OCI-LY7 (cell line): ENCODE measurements around the gene CDK6. TPM values are rescaled to one million over a fixed set of nuclear protein-coding genes. Genes with fewer than 3 reads are reported as not detected.

Experiments used
- BruUV-seq: library from RNA; stranded (reverse); fragments of 400-500 nt; replicated peaks from 2 replicates; lab custom pipeline; 2021; lab: Mats Ljungman, UMichigan
- CTCF ChIA-PET: fragments of 300-600 bp; sonication (Branson Sonifier 250); formaldehyde crosslinking; loops from one replicate; lab custom pipeline; 2022; ENCODE audit warnings: antibody characterized with exemption; ENCODE audit not compliant: unreplicated experiment; lab: Charles Lee
- POLR2A ChIA-PET: fragments of 300-600 bp; sonication (Branson Sonifier 250); formaldehyde crosslinking; loops from one replicate; lab custom pipeline; 2022; ENCODE audit warnings: antibody characterized with exemption; lab: Charles Lee
- DNase-seq: peaks from one replicate; pipeline ENCODE4 v3.0.0-alpha.2; 2015; ENCODE audit warnings: low spot score
- H2AFZ ChIP-seq: fragments of 200-600 bp; sonication (generic), shearing (Covaris generic); 2 replicates; pipeline ENCODE4 v1.6.1; 2014; ENCODE audit warnings: mild to moderate bottlenecking, antibody characterized with exemption, low read length, moderate library complexity
- H3K27ac ChIP-seq: fragments of 200-600 bp; sonication (generic); 2 replicates; pipeline ENCODE4 v1.5.1; 2014; ENCODE audit warnings: mixed run types, low read depth, mild to moderate bottlenecking, moderate library complexity, low read length, inconsistent platforms; ENCODE audit not compliant: poor library complexity, severe bottlenecking
- H3K36me3 ChIP-seq: fragments of 200-600 bp; sonication (generic); 2 replicates; pipeline ENCODE4 v1.6.1; 2014; ENCODE audit warnings: mild to moderate bottlenecking, antibody characterized with exemption, low read length, moderate library complexity, mixed read lengths; ENCODE audit not compliant: insufficient read depth
- H3K4me1 ChIP-seq: fragments of 200-600 bp; sonication (generic); 2 replicates; pipeline ENCODE4 v1.5.1; 2014; ENCODE audit warnings: mild to moderate bottlenecking, low read length; ENCODE audit not compliant: insufficient read depth, poor library complexity, severe bottlenecking
- H3K4me2 ChIP-seq: fragments of 200-600 bp; sonication (generic); 2 replicates; pipeline ENCODE4 v1.6.1; 2014; ENCODE audit warnings: mild to moderate bottlenecking, low read length
- H3K4me3 ChIP-seq: fragments of 200-600 bp; sonication (generic); 2 replicates; pipeline ENCODE4 v1.5.1; 2014; ENCODE audit warnings: mild to moderate bottlenecking, low read depth, low read length; ENCODE audit not compliant: poor library complexity, severe bottlenecking
- H3K79me2 ChIP-seq: fragments of 200-600 bp; sonication (generic); 2 replicates; pipeline ENCODE4 v1.6.1; 2016; ENCODE audit warnings: low read depth, mild to moderate bottlenecking, low read length, moderate library complexity, mixed read lengths; ENCODE audit not compliant: insufficient read depth
- H3K9me2 ChIP-seq: fragments of 200-600 bp; sonication (generic); 2 replicates; pipeline ENCODE4 v1.6.1; 2016; ENCODE audit warnings: mild to moderate bottlenecking, low read length, mixed read lengths; ENCODE audit not compliant: insufficient read depth
- H3K9me3 ChIP-seq: fragments of 200-600 bp; sonication (generic); 2 replicates; pipeline ENCODE4 v1.6.1; 2014; ENCODE audit warnings: mild to moderate bottlenecking, mixed run types, low read length, mixed read lengths
- H4K20me1 ChIP-seq: fragments of 200-600 bp; sonication (generic); 2 replicates; pipeline ENCODE4 v1.6.1; 2014; ENCODE audit warnings: mild to moderate bottlenecking, antibody characterized with exemption, low read length, moderate library complexity, mixed read lengths; ENCODE audit not compliant: insufficient read depth
- CTCF ChIP-seq: fragments of 200-600 bp; sonication (generic); conservative IDR thresholded peaks from 2 replicates; pipeline ENCODE4 v1.5.1; 2014; ENCODE audit warnings: mild to moderate bottlenecking, antibody characterized with exemption, low read length, moderate library complexity, mixed read lengths
- EZH2phosphoT487 ChIP-seq: fragments of 200-600 bp; sonication (generic); IDR thresholded peaks from 2 replicates; pipeline ENCODE4 v1.6.1; 2018; ENCODE audit warnings: low read depth, borderline replicate concordance, mild to moderate bottlenecking, mixed run types, antibody characterized with exemption, low read length, moderate library complexity, mixed read lengths
- intact Hi-C: fragments of 100-400 bp; cut with micrococcal nuclease; formaldehyde crosslinking; loops from one replicate; pipeline ENCODE4 v1.10.0; 2022; ENCODE audit not compliant: unreplicated experiment
- total RNA-seq, 2 experiments: library from RNA; depleted of rRNA in 1 of 2; stranded (reverse); fragments of >200 nt in 1 of 2; shearing (Covaris generic) in 1 of 2; gene quantifications; 2 replicates each; pipeline ENCODE4 v1.2.3, GENCODE V29; 2014 to 2022

The CDK6 gene
- total RNA-seq, 2 experiments from 2014 or later: 35.5 to 44.1 TPM

GRCh38 chr7:92843781-92844180, 7.4 kb upstream of the CDK6 start:
- H3K36me3 ChIP-seq: no peaks in the 10 kb centered on the region
- H2AFZ ChIP-seq: no peak overlapping the region
- ChIA-PET POLR2A (interaction anchor here (0.6 kb wide), 1 partner anchor 12 kb away, joined by 3 read pairs; no protein-coding TSS in a partner anchor), CTCF (no interaction called here)
- no peaks in the 10 kb centered on the region for H3K9me3 ChIP-seq
- H3K4me3 ChIP-seq: no peak overlapping the region
- H3K4me2 ChIP-seq: no peak overlapping the region
- H4K20me1 ChIP-seq: no peaks in the 10 kb centered on the region
- DNase-seq: no peak
- no peaks in the 10 kb centered on the region for H3K4me1 ChIP-seq
- intact Hi-C loops: no loop called here
- H3K79me2 ChIP-seq: no peaks in the 10 kb centered on the region
- no peak for TF ChIP-seq CTCF
- H3K9me2 ChIP-seq: no peaks in the 10 kb centered on the region
- BruUV-seq: no TSS peak
- no peak overlapping the region for H3K27ac ChIP-seq

- POLR2A ChIA-PET: interaction anchor here (0.6 kb wide), 1 partner anchor 13 kb away, joined by 3 read pairs; no protein-coding TSS in a partner anchor
- Histone ChIP-seq H3K4me2 (no peak overlapping the region), H3K4me1 (no peaks in the 10 kb centered on the region), H3K79me2 (no peaks in the 10 kb centered on the region), H3K36me3 (no peaks in the 10 kb centered on the region), H3K27ac (no peak overlapping the region), H3K9me3 (no peaks in the 10 kb centered on the region), H4K20me1 (no peaks in the 10 kb centered on the region), H3K4me3 (no peak overlapping the region), H3K9me2 (no peaks in the 10 kb centered on the region), H2AFZ (no peak overlapping the region)
- no peak for DNase-seq
- no TSS peak for BruUV-seq
- TF ChIP-seq EZH2phosphoT487 (no peak), CTCF (no peak)
- CTCF ChIA-PET: no interaction called here
- intact Hi-C loops: no loop called here
Observed at GRCh38 chr7:92843034-92843760, 6.8 kb upstream of the CDK6 start.

- ChIA-PET POLR2A (interaction anchor here (0.6 kb wide), 1 partner anchor 247 kb away, joined by 5 read pairs; no protein-coding TSS in a partner anchor), CTCF (no interaction called here)
- BruUV-seq: no TSS peak
Observed at GRCh38 chr7:92841192-92841591, 4.8 kb upstream of the CDK6 start.

More at GRCh38 chr7:92841192-92841591, 4.8 kb upstream of the CDK6 start:
- no peak overlapping the region for H3K27ac ChIP-seq
- H3K9me3 ChIP-seq: no peaks in the 10 kb centered on the region
- intact Hi-C loops: no loop called here
- DNase-seq: no peak
- H3K79me2 ChIP-seq: no peaks in the 10 kb centered on the region
- peaks cover 7% of the 10 kb centered on the region for H3K4me1 ChIP-seq
- H3K4me3 ChIP-seq: no peak overlapping the region
- H3K9me2 ChIP-seq: no peaks in the 10 kb centered on the region
- no peak overlapping the region for H3K4me2 ChIP-seq
- no peaks in the 10 kb centered on the region for H3K36me3 ChIP-seq
- TF ChIP-seq EZH2phosphoT487: no peak
- no peak for TF ChIP-seq CTCF
- H2AFZ ChIP-seq: no peak overlapping the region
- H4K20me1 ChIP-seq: no peaks in the 10 kb centered on the region
